Lower leg skin (tissue), 3 donors: Measurements from ENCODE around the gene HTATSF1.

Experiments used
- CTCF ChIP-seq, 3 donors: fragments of 450-650 bp; IDR thresholded peaks; one replicate each; pipeline ENCODE4 v1.5.1; 2016; ENCODE audit warnings: antibody characterized with exemption in 3 of 3, mild to moderate bottlenecking in 3 of 3, moderate library complexity in 2 of 3
- POLR2A ChIP-seq, 2 donors: fragments of 450-650 bp; IDR thresholded peaks; one replicate each; pipeline ENCODE4 v1.6.1; 2016 to 2017; ENCODE audit warnings: antibody characterized with exemption in 2 of 2, mild to moderate bottlenecking in 1 of 2, moderate library complexity in 1 of 2

GRCh38 chrX:136551410-136551809 is 54.0 kb downstream of the HTATSF1 start:
- no peak for TF ChIP-seq POLR2A (IDR thresholded peaks at IDR 0.05)
- TF ChIP-seq CTCF (IDR thresholded peaks at IDR 0.05): no peak
